Measurements from ENCODE around the gene TEF.

TEF gene, protein sequence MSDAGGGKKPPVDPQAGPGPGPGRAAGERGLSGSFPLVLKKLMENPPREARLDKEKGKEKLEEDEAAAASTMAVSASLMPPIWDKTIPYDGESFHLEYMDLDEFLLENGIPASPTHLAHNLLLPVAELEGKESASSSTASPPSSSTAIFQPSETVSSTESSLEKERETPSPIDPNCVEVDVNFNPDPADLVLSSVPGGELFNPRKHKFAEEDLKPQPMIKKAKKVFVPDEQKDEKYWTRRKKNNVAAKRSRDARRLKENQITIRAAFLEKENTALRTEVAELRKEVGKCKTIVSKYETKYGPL

DNA sequence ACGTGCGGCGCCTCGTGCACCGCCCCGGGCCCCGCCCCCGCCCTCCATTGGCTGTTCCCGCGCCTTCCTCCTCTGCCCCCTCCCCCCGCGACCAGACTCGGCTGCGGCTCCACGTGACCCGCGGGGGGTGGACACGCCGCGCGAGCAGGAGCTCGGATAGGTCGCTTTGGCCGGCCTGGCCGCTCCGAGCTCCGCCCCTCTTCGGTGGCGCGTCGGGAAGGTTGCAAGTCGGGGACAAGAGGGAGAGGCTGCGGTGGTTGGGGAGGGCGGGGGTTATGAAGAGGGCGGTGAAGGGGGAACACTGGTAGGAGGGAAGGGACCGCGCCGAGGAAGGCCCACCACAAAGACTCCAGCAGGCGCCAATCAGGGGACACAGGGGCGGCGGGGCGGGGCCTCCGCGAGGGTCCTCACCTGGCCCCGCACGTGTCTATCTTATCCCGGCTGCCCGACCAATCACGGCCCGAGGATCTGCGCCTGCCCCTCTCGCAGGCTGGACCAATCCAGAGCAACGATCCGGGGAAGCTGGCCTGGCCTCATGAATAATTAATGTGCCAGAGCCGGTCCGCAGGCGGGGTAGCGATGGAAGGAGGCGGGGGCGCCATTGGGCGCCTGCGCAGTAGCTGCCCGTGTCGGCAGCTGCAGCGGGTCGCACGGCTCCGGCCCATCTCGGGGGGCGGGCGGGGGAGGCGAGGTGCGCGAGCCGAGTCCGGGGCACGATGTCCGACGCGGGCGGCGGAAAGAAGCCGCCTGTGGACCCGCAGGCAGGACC is at the start of gene TEF:
TEF (plus strand) TSS at position 614 of the 769 bp plus-strand sequence; CDS start at position 717, 103 bp downstream.
- TF ChIP-seq, protein P1, sequence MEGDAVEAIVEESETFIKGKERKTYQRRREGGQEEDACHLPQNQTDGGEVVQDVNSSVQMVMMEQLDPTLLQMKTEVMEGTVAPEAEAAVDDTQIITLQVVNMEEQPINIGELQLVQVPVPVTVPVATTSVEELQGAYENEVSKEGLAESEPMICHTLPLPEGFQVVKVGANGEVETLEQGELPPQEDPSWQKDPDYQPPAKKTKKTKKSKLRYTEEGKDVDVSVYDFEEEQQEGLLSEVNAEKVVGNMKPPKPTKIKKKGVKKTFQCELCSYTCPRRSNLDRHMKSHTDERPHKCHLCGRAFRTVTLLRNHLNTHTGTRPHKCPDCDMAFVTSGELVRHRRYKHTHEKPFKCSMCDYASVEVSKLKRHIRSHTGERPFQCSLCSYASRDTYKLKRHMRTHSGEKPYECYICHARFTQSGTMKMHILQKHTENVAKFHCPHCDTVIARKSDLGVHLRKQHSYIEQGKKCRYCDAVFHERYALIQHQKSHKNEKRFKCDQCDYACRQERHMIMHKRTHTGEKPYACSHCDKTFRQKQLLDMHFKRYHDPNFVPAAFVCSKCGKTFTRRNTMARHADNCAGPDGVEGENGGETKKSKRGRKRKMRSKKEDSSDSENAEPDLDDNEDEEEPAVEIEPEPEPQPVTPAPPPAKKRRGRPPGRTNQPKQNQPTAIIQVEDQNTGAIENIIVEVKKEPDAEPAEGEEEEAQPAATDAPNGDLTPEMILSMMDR (conservative IDR thresholded peaks at IDR 0.05; ENCODE audit: low read length), result no peak

DNA sequence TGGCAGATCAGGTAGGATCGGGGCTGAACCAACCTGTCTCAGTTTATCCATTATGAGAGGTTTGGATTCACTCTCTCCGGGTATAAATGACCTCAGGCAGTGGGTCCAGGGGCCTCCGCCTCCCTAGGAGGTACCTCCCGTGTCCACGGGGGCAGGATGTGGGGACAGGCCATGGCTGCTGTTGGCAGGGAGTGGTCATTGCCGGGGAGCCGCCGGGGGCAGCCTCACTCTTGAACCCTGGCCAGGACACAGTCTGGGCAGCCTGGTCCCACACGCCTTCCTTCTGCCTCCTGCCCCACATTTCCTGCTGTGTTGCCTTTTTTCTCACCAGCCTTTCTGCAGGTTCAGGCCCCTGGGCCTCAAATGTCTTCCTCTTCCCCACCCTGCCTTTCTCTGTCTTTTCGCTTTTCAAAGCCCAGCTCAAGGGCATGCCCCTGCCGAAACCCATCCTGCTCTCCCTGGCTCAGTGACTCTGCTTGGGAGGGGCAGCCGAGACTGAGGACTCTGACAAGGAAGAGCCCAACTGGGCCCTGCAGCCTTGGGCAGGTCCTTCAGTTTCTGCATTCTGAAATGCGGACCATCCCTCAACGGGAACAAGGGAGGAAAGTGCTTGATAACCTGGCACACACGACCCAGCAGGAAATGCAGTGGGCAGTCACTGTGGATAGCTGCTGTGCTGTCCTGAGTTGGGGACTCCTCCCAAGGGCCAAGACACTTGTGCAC is 49.4 kb upstream of the TEF start:
- H3K4me3 ChIP-seq (ENCODE audit: low read length), result no peak overlapping the region
- TF ChIP-seq, protein P1 (conservative IDR thresholded peaks at IDR 0.05; ENCODE audit: low read length), result no peak
- no peak for DNase-seq (ENCODE audit: low read depth)

More for the DNA sequence above, at the start of gene TEF:
- DNase-seq (ENCODE audit: low read depth), result peak; percentile 99
- H3K4me3 ChIP-seq (ENCODE audit: low read length), result peak within 1 kb of the TSS; percentile 84

DNA sequence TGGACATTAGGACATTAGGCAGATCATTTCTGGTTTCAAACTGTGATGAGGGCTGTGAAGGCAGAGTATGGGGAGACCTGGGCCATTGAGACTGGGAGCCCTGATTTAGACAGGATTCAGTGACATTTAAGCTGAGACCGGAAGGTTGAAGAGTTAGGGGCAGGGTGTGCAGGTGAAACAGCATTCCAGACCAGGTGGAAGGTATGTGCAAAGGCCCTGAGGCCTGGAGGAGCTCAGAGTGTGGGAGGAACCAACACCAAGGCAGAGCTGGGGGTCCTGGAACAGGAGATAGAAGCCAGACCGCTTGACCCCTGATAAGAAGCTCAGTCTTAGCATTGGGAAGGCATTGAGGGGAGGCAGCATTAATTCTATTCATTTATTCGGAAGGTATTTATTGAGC is 47.9 kb upstream of the TEF start:
- TF ChIP-seq, protein P1 (conservative IDR thresholded peaks at IDR 0.05; ENCODE audit: low read length), result no peak
- DNase-seq (ENCODE audit: low read depth), result no peak
- no peak overlapping the region for H3K4me3 ChIP-seq (ENCODE audit: low read length)

DNA sequence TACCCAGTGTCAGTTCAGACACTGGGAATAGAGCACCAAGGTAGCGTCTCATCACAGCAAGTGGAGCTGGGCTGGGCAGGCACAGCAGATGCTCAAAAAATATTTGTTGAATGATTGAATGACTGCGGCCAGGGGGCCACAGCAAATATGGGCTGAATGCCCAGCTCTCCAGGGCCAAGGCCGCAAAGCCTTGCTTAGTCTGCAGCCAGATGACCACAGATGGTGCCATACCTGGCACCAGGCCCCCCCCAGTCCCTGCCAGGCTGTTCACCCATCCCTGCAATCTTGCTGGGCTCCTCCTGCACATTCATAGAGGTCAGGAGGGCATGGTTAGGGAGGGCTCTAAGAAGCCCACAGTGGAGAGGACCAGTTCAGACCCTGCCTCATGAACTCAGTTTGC is 47.5 kb upstream of the TEF start:
- H3K4me3 ChIP-seq (ENCODE audit: low read length), result no peak overlapping the region
- TF ChIP-seq, protein P1 (conservative IDR thresholded peaks at IDR 0.05; ENCODE audit: low read length), result no peak
- DNase-seq (ENCODE audit: low read depth), result no peak

DNA sequence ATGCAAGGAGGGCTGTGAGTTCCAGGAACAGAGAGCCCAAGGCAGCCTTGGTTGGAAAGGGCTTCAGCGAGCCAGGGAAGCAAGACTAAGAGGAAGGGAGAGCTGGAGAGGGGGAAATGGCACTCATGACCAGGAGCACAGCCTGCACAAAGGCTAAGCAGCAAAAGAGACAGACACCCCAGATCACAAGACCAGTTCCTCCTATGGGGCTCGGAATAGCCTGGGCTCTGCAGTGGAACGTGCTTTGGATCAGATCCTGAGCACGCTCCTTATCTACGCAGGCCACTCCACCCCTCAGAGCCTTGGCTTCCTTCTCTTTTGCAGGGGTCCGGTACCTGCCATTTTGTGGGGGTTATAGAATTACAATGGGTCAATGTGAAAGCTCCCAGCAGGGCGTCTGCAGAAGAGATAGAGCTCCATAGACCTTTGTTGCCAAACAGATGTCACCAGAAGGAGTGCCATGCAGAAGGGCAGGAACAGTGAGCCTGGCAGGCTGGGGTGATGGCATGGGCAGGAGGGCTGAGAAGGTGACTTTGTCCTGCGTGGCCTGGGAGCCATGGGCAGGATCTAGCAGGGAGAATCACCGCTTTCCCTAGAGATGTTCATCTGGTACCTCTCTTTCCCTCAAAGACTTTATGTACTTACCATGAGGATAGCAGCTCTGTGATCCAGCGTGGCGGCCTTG is 46.6 kb upstream of the TEF start:
- DNase-seq (ENCODE audit: low read depth), result no peak
- TF ChIP-seq, protein P1 (conservative IDR thresholded peaks at IDR 0.05; ENCODE audit: low read length), result no peak

DNA sequence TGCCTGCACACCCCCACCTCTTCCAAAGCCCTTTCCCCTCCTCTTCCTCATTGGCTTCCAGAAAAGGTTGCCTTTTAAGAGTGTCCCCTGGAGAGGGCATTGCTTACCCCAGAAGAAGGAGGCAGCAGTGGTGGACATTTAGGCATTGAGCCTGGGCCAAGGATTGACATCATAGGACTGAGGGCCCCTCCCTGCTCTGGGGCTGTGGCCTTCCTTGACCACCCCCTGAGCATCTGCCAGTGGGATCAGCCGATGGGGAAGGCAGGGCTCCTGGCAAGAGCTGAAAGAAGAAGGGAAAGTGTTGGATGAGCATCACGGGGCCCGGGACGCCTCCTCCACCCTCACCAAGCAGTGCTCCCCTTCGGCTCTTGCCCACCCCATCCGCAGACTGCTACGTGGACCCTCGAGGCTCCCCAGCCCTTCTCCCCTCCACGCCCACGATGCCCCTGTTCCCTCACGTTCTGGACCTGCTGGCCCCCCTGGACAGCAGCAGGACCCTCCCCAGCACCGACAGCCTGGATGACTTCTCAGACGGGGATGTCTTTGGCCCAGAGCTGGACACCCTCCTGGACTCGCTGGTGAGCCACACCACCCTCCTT is 43.0 kb upstream of the TEF start:
- no peak for DNase-seq (ENCODE audit: low read depth)
- TF ChIP-seq, protein P1 (conservative IDR thresholded peaks at IDR 0.05; ENCODE audit: low read length), result no peak
- H3K4me3 ChIP-seq (ENCODE audit: low read length), result no peak overlapping the region

More for the DNA sequence above, 46.6 kb upstream of the TEF start:
- H3K4me3 ChIP-seq (ENCODE audit: low read length), result no peak overlapping the region
